Peyer's patch (tissue), 4 donors: ENCODE data around the gene SCCPDH. TPM values are rescaled to one million over a fixed set of nuclear protein-coding genes. Genes with fewer than 3 reads are reported as not detected.

ENCODE experiments used
- DNase-seq, 3 donors: peaks; one replicate each; pipeline ENCODE4 v3.0.0-alpha.2; 2017 to 2019
- H3K27ac ChIP-seq, 4 donors: fragments of 200-600 bp; sonication (generic); one replicate each; pipeline ENCODE4 v1.5.1; 2016 to 2019
- H3K27me3 ChIP-seq, 2 donors: fragments of 200-600 bp; sonication (generic); one replicate each; pipeline ENCODE4 v1.5.1; 2019
- H3K36me3 ChIP-seq, 3 donors: fragments of 200-600 bp; sonication (generic); one replicate each; pipeline ENCODE4 v1.5.1; 2016 to 2019
- H3K4me1 ChIP-seq, 4 donors: fragments of 200-600 bp; sonication (generic); one replicate each; pipeline ENCODE4 v1.5.1; 2016 to 2019
- H3K4me3 ChIP-seq, 4 donors: fragments of 200-600 bp; sonication (generic); 1 replicate in 3 of 4; 2 replicates in 1 of 4; pipeline ENCODE4 v1.5.1; 2016 to 2019; ENCODE audit warnings: mild to moderate bottlenecking in 1 of 4
- H3K9me3 ChIP-seq, 4 donors: fragments of 200-600 bp; sonication (generic); one replicate each; pipeline ENCODE4 v1.5.1; 2016 to 2019; ENCODE audit warnings: mild to moderate bottlenecking in 1 of 4
- POLR2A ChIP-seq, 2 donors: fragments of 450-650 bp; IDR thresholded peaks; one replicate each; pipeline ENCODE4 v1.5.1; 2017; ENCODE audit warnings: antibody characterized with exemption in 2 of 2, mild to moderate bottlenecking in 2 of 2, moderate library complexity in 2 of 2
- total RNA-seq, 4 donors: library from RNA; depleted of rRNA; stranded (reverse); fragments of >200 nt; gene quantifications; one replicate each; pipeline ENCODE4 v1.1.0, GENCODE V29; 2016
- TF ChIP-seq, protein P1 (sequence below), 6 experiments: fragments of 450-650 bp in 4 of 6; fragments of 200-600 bp in 2 of 6; sonication (generic) in 1 of 6; IDR thresholded peaks; one replicate each; pipeline ENCODE4 v1.5.1; 2017 to 2019; ENCODE audit warnings: antibody characterized with exemption in 6 of 6, mild to moderate bottlenecking in 3 of 6, moderate library complexity in 1 of 6

SCCPDH gene
- total RNA-seq, 4 donors from 2014 or later: 14.0 to 67.1 (median 33.9) TPM

DNA sequence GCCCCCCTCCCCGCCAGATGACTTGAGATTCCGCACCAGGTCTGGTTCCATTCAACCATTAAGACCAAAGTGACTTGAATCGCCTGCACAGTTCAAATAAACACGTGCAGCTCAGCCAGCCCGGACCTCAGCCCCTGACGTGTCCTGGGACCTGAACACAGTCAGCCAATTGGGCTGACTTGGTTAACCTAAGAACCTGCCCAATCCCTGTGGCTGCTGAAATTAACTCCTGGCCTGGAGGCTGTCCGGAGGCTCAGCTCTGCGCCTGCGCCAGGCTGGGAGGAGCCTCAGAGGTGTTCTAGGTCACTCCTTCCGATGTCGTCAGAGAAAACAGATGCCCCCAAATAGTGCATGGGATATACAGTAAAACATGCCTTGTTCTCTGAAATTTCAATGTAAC is 73.4 kb downstream of the SCCPDH start:
- no peaks in the 10 kb centered on the region for H3K9me3 ChIP-seq
- H3K4me3 ChIP-seq: no peak overlapping the region
- H3K4me1 ChIP-seq: peaks cover 0 to 14% (median 0%) of the 10 kb centered on the region in 4 donors
- TF ChIP-seq, protein P1, sequence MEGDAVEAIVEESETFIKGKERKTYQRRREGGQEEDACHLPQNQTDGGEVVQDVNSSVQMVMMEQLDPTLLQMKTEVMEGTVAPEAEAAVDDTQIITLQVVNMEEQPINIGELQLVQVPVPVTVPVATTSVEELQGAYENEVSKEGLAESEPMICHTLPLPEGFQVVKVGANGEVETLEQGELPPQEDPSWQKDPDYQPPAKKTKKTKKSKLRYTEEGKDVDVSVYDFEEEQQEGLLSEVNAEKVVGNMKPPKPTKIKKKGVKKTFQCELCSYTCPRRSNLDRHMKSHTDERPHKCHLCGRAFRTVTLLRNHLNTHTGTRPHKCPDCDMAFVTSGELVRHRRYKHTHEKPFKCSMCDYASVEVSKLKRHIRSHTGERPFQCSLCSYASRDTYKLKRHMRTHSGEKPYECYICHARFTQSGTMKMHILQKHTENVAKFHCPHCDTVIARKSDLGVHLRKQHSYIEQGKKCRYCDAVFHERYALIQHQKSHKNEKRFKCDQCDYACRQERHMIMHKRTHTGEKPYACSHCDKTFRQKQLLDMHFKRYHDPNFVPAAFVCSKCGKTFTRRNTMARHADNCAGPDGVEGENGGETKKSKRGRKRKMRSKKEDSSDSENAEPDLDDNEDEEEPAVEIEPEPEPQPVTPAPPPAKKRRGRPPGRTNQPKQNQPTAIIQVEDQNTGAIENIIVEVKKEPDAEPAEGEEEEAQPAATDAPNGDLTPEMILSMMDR (IDR thresholded peaks at IDR 0.05): no peak
- TF ChIP-seq POLR2A (IDR thresholded peaks at IDR 0.05): no peak
- no peak for DNase-seq
- no peaks in the 10 kb centered on the region for H3K36me3 ChIP-seq
- no peak overlapping the region for H3K27ac ChIP-seq
- H3K27me3 ChIP-seq: no peaks in the 10 kb centered on the region

DNA sequence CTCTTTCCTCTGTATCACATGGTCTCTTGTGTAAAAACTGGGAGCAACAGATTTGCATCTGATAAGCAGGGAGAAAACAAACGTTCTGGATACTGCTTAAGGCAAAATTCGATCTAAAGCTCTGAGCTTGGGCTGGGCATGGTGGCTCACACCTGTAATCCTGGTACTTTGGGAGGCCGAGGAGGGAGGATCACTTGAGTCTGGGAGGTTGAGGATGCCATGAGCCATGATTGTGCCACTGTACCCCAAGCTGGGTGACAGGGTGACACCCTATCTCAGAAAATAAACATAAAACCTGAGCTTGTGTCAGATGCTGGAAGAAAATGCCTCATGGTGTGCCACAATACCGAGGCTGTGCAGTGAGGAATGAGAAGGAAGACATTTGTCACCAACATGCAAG is 73.9 kb downstream of the SCCPDH start:
- H3K36me3 ChIP-seq: no peaks in the 10 kb centered on the region
- no peaks in the 10 kb centered on the region for H3K27me3 ChIP-seq
- no peak overlapping the region for H3K27ac ChIP-seq
- peaks cover 0 to 14% (median 0%) of the 10 kb centered on the region in 4 donors for H3K4me1 ChIP-seq
- TF ChIP-seq, protein P1 (IDR thresholded peaks at IDR 0.05): no peak
- TF ChIP-seq POLR2A (IDR thresholded peaks at IDR 0.05): no peak
- H3K9me3 ChIP-seq: no peaks in the 10 kb centered on the region
- no peak overlapping the region for H3K4me3 ChIP-seq
- no peak for DNase-seq

DNA sequence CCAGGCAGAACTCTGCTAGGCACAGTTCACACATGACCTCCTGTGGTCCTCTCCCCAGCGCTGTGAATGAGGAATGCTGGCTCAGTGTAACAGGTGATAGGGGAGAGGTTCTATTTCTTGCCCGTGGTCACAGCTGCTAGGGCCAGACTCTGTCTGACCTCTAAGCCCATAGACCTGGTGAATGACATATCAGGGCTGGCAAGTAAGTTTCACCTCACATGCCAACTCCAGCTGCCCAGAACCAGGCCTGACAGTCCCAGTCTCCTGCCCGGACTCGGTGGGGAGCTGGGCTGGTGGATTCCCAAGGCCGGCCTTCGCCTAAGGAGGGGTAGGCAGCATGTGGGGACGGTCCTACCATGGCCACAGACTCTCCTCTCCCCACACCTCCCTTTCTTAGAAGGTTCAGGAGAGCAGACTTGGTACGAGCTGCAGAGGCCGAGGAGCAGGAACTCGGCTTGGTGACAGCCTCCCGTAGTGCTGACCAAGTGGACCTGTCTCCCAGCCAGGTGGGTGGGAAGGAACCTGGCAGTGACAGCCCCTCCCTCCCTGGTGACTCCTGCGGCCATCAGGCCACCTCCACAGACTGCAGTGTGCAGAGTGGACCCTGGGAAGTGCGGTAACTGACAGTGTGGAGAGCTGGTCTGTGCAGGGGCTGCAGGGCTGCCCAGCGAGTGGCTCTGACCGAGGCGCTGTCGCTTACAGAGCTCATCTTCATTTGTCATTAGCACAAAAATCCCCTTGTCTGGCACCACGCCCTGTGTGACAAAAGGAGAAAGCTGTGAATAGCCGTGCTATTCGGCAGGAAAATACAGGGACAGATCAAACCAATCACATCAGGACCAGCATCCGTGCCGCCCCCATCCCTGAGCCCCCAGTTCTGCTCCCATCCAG is 74.6 kb downstream of the SCCPDH start:
- Histone ChIP-seq H3K36me3 (no peaks in the 10 kb centered on the region), H3K27me3 (no peaks in the 10 kb centered on the region), H3K4me1 (peaks cover 0 to 14% (median 0%) of the 10 kb centered on the region in 4 donors), H3K4me3 (no peak overlapping the region), H3K9me3 (no peaks in the 10 kb centered on the region), H3K27ac (no peak overlapping the region)
- TF ChIP-seq, protein P1 (IDR thresholded peaks at IDR 0.05): no peak
- no peak for TF ChIP-seq POLR2A (IDR thresholded peaks at IDR 0.05)
- DNase-seq: no peak

DNA sequence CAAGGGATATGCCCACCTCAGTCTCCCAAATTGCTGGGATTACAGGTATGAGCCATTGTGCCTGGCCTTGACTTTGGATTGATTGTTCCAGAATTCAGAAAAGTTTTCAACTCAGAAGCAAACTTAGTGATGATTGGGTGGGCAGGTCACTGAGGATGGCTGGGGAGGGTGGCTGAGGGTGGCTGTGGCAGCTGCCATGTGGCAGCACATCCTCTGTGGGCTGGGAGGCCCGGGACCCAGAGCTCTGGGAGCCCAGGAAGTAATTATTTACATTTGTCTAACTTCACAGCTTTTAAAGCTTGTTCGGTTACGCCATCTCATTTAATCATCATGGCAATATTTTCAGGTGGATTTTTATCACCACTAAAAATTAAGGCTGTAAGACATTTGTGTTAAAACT is 76.1 kb downstream of the SCCPDH start:
- no peak for TF ChIP-seq POLR2A (IDR thresholded peaks at IDR 0.05)
- TF ChIP-seq, protein P1 (IDR thresholded peaks at IDR 0.05): no peak
- no peak overlapping the region for H3K27ac ChIP-seq
- H3K27me3 ChIP-seq: no peaks in the 10 kb centered on the region
- no peak overlapping the region for H3K4me3 ChIP-seq
- H3K4me1 ChIP-seq: peaks cover 0 to under 1% (median 0%) of the 10 kb centered on the region in 4 donors
- no peaks in the 10 kb centered on the region for H3K9me3 ChIP-seq
- H3K36me3 ChIP-seq: no peaks in the 10 kb centered on the region
- no peak for DNase-seq

DNA sequence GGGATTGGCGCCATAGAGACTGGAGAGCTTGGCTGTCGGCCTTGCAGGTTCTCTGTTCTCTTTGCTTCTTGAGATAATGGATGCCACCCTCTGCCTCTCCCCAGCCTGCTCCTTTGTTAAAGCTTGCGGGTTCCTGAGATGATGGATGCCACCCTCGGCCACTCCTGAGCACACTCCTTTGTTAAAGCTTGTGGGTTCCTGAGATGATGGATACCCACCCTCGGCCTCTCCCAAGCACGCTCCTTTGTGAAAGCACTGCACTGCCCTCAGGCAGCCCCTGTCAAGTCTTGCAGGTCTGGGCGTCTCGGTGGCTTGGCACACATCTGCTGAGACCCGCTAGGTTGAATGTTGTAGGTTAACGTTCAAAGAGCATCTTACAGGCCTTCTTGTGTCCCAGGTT is 76.5 kb downstream of the SCCPDH start:
- Histone ChIP-seq H3K4me1 (no peaks in the 10 kb centered on the region), H3K27me3 (no peaks in the 10 kb centered on the region)
- TF ChIP-seq, protein P1 (IDR thresholded peaks at IDR 0.05): no peak
- TF ChIP-seq POLR2A (IDR thresholded peaks at IDR 0.05): no peak

More for the DNA sequence above, 76.5 kb downstream of the SCCPDH start:
- DNase-seq: no peak
- no peak overlapping the region for H3K4me3 ChIP-seq
- no peak overlapping the region for H3K27ac ChIP-seq
- no peaks in the 10 kb centered on the region for H3K36me3 ChIP-seq
- H3K9me3 ChIP-seq: no peaks in the 10 kb centered on the region
